Pericardium fibroblast (primary cell): ENCODE measurements around the gene CCL22. TPM values are rescaled to one million over a fixed set of nuclear protein-coding genes. Genes with fewer than 3 reads are reported as not detected.

Experiments
- total RNA-seq: library from RNA; depleted of rRNA; stranded (reverse); fragments of >200 nt; gene quantifications from 2 replicates; pipeline ENCODE4 v1.2.3, GENCODE V29; 2015

The CCL22 gene
- total RNA-seq = not detected in 2 replicates

GRCh38 chr16:57358527-57359095 is at the start of gene CCL22:
Gene CCL22 (plus strand): TSS chr16:57358783. CDS start chr16:57358817, 34 bp downstream.

DNA sequence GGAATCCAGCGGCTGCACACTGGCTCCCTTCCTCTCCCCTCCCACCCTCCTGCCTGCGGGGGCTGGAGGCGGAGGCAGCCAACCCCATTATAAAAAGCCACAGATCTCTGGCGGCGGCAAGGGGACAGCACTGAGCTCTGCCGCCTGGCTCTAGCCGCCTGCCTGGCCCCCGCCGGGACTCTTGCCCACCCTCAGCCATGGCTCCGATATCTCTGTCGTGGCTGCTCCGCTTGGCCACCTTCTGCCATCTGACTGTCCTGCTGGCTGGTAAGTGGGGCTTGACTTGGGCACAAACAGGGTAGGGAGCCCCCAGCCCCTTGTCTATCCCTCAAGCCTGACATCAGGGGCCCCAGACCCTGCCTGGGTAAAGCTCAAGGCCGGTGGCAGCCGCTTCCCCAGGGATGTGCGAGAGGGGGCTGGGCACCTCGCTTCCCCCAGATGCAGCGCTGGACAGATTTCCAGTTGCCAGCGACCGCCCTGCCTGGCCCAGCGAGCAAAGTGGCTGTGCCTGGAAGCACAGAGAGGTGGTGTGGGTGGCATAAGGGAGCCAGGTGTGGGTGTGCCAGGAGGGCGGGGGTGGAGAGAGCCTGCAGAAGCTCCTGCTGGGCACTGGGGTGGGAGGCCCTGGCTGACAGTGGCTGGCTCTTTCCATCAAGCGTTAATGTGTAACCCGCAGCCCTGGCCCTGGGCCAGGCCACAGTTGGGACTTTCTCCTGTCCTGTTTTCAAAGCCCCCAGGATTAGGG is 14.0 kb downstream of the CCL22 start, which contains the start of gene CX3CL1:
Gene CX3CL1, plus strand, starts transcription at position 119 of the 745 bp plus-strand sequence. Its CDS starts 79 bp downstream, at position 198.

DNA sequence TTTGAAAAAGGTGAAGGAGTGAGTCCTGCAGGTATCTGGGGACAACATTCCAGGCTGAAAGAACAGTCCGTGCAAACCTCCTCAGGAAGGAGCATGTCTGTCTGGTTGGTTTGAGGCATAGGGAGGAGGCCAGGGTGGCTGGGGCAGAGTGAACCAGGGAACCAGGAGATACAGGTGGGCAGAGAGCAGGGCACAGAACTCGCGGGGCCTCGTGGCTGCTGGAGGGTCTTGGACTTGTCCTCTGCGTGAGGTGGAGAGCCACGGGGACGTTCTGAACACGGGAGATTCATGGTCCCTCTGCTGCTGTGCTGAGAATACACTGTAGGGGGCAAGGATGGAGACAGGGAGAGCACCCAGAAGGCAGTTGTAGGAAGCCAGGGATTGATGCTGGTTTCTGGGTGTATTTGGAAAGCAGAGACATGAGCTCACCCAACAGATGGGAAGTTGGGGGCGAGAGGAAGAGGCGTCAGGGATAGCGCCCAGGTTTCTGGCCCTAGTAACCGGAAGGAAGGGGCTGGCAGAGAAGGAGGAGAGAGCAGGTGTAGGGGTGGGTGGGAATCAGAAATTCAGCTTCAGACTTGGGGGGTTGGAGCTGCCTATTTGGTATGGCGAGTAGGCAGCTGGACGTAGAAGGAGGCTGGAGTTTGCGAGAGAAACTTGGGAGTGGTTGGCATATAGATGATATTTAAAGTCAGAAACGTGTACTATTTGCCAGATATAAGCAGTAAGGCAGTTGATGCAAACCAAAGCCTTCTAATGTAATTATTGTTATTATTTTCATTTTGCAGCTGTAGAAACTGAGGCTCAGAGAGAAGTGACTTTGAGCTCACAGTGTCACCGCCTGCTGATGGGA is 45.6 kb downstream of the CCL22 start, which contains the start of gene CCL17:
Gene CCL17, plus strand, starts transcription at position 803 of the 853 bp plus-strand sequence. CDS start 9,166 bp downstream, outside the sequence.

Other genes with a start within 250 kb of the CCL22 start
- 41.0 and 41.3 TPM in 2 replicates for gene PSME3IP1, start 172.7 kb upstream of the CCL22 start, total RNA-seq
- 25.2 and 32.3 TPM in 2 replicates for gene RSPRY1, start 172.5 kb upstream of the CCL22 start, total RNA-seq
- gene ARL2BP, start 113.5 kb upstream of the CCL22 start, total RNA-seq = 57.0 and 84.8 TPM in 2 replicates
- 0.17 and 2.1 TPM in 2 replicates for gene PLLP, start 74.1 kb upstream of the CCL22 start, total RNA-seq
- gene CX3CL1, start 13.7 kb downstream of the CCL22 start, total RNA-seq = 0.09 and 0.12 TPM in 2 replicates
- not detected in 2 replicates for gene CCL17, start 46.0 kb downstream of the CCL22 start, total RNA-seq
- 27.2 and 30.0 TPM in 2 replicates for gene CIAPIN1, start 88.6 kb downstream of the CCL22 start, total RNA-seq
- 24.5 and 27.1 TPM in 2 replicates for gene COQ9, start 88.7 kb downstream of the CCL22 start, total RNA-seq
- 77.9 and 87.5 TPM in 2 replicates for gene POLR2C, start 103.9 kb downstream of the CCL22 start, total RNA-seq
- gene DOK4, start 127.7 kb downstream of the CCL22 start, total RNA-seq = 32.8 and 62.4 TPM in 2 replicates
- 31.6 and 39.9 TPM in 2 replicates for gene CCDC102A, start 177.8 kb downstream of the CCL22 start, total RNA-seq
- gene ADGRG5, start 183.9 kb downstream of the CCL22 start, total RNA-seq = not detected in 2 replicates